DND-41 (cell line): Measurements from ENCODE around the gene UPK1B.

Source experiments
- ATAC-seq: fragments of 200-7000 bp; cut with Tn5 transposase; 3 replicates; pipeline ENCODE4 v1.9.1; 2021; ENCODE audit warnings: low read depth; ENCODE audit not compliant: insufficient read depth
- DNase-seq: peaks from one replicate; pipeline ENCODE4 v3.0.0-alpha.2; 2020
- H2AFZ ChIP-seq: 2 replicates; pipeline ENCODE4 v1.6.0; 2012; ENCODE audit warnings: low read depth, low read length
- H3K27ac ChIP-seq: 2 replicates; pipeline ENCODE4 v1.5.1; 2012; ENCODE audit warnings: low read length, inconsistent platforms
- H3K27me3 ChIP-seq: fragments of 200-600 bp; sonication (generic); 2 replicates; pipeline ENCODE4 v1.6.0; 2012; ENCODE audit warnings: low read length, mild to moderate bottlenecking, inconsistent platforms; ENCODE audit not compliant: insufficient read depth, poor library complexity
- H3K36me3 ChIP-seq: 2 replicates; pipeline ENCODE4 v1.5.1; 2012; ENCODE audit warnings: low read length, inconsistent platforms; ENCODE audit not compliant: insufficient read depth
- H3K4me1 ChIP-seq: 2 replicates; pipeline ENCODE4 v1.5.1; 2012; ENCODE audit warnings: mild to moderate bottlenecking, low read length; ENCODE audit not compliant: insufficient read depth
- H3K4me2 ChIP-seq: 2 replicates; pipeline ENCODE4 v1.6.0; 2012; ENCODE audit warnings: mild to moderate bottlenecking, moderate library complexity, low read length, inconsistent platforms; ENCODE audit not compliant: insufficient read depth
- H3K4me3 ChIP-seq, 2 experiments: fragments of 200-600 bp in 1 of 2; shearing (Covaris generic) in 1 of 2; 2 replicates each; pipeline ENCODE4 v1.5.1; 2012 to 2016; ENCODE audit warnings: inconsistent platforms in 2 of 2, low read length in 2 of 2, mild to moderate bottlenecking in 2 of 2, low read depth in 1 of 2, moderate library complexity in 1 of 2
- H3K79me2 ChIP-seq: 2 replicates; pipeline ENCODE4 v1.6.0; 2012; ENCODE audit warnings: low read length, inconsistent platforms; ENCODE audit not compliant: insufficient read depth
- H3K9ac ChIP-seq: 2 replicates; pipeline ENCODE4 v1.6.0; 2012; ENCODE audit warnings: low read depth, mild to moderate bottlenecking, inconsistent platforms, low read length, moderate library complexity
- H3K9me3 ChIP-seq: 2 replicates; pipeline ENCODE4 v1.5.1; 2012; ENCODE audit warnings: low read length, moderate library complexity, mild to moderate bottlenecking, inconsistent platforms; ENCODE audit not compliant: insufficient read depth, severe bottlenecking
- H4K20me1 ChIP-seq: 2 replicates; pipeline ENCODE4 v1.6.0; 2012; ENCODE audit warnings: low read length; ENCODE audit not compliant: insufficient read depth
- EZH2 ChIP-seq: IDR thresholded peaks from 3 replicates; pipeline ENCODE4 v1.6.1; 2012; ENCODE audit warnings: borderline replicate concordance, low read depth, mild to moderate bottlenecking, moderate library complexity, low read length, inconsistent platforms; ENCODE audit not compliant: severe bottlenecking
- TF ChIP-seq, protein P1 (sequence below): IDR thresholded peaks from 2 replicates; pipeline ENCODE4 v1.5.1; 2012; ENCODE audit warnings: borderline replicate concordance, low read length, moderate library complexity, mild to moderate bottlenecking; ENCODE audit not compliant: poor library complexity, severe bottlenecking; ENCODE audit errors: extremely low read depth

UPK1B gene

DNA sequence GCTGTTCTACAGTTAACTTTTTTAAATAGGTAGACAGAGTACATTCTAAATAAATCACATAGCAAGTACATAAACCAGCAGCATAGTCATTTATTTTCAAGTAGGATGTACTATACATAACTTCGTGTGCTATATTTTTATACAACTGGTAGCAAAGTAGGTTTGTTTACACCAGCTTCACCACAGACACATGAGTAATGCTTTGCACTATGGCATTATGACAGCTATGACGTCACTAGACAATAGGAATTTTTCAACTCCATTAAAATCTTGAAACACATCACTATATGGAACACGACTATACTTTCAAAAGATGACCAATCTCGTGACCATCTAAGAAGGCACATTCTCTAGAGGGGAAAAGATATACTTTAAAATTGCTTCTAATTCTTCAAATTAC is 23.9 kb upstream of the UPK1B start:
- ATAC-seq: no peak
- Histone ChIP-seq H2AFZ (no peak overlapping the region), H3K9me3 (no peaks in the 10 kb centered on the region), H3K9ac (no peak overlapping the region), H3K4me2 (no peak overlapping the region), H3K27ac (no peak overlapping the region), H3K4me3 (no peak overlapping the region), H4K20me1 (no peaks in the 10 kb centered on the region), H3K36me3 (no peaks in the 10 kb centered on the region), H3K79me2 (no peaks in the 10 kb centered on the region), H3K27me3 (no peaks in the 10 kb centered on the region), H3K4me1 (no peaks in the 10 kb centered on the region)
- no peak for TF ChIP-seq EZH2
- TF ChIP-seq, protein P1, sequence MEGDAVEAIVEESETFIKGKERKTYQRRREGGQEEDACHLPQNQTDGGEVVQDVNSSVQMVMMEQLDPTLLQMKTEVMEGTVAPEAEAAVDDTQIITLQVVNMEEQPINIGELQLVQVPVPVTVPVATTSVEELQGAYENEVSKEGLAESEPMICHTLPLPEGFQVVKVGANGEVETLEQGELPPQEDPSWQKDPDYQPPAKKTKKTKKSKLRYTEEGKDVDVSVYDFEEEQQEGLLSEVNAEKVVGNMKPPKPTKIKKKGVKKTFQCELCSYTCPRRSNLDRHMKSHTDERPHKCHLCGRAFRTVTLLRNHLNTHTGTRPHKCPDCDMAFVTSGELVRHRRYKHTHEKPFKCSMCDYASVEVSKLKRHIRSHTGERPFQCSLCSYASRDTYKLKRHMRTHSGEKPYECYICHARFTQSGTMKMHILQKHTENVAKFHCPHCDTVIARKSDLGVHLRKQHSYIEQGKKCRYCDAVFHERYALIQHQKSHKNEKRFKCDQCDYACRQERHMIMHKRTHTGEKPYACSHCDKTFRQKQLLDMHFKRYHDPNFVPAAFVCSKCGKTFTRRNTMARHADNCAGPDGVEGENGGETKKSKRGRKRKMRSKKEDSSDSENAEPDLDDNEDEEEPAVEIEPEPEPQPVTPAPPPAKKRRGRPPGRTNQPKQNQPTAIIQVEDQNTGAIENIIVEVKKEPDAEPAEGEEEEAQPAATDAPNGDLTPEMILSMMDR: no peak
- no peak for DNase-seq

DNA sequence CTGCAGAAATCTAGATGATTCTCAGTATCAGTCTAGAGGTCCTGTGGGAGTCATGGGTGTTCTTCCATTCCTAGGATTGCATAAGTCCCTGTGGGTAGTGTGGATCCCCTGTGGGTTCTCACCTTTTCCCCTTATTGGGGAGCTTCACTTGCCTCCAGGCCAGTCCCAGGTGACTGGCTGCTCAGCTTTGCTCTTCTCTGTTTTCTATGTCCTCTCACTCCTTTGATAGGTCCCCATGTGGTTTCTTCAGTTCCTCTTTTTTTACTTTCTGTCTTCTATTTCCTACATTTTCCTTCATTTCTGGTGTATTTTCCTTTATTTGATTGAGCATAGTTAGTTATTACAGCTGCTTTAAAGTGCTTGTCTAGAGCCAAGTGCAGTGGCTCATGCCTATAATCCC is 16.5 kb upstream of the UPK1B start:
- Histone ChIP-seq H3K4me2 (no peak overlapping the region), H3K36me3 (no peaks in the 10 kb centered on the region), H4K20me1 (no peaks in the 10 kb centered on the region), H3K9ac (no peak overlapping the region), H3K27me3 (peaks cover 2% of the 10 kb centered on the region), H3K79me2 (no peaks in the 10 kb centered on the region), H3K27ac (no peak overlapping the region), H2AFZ (no peak overlapping the region), H3K4me1 (no peaks in the 10 kb centered on the region), H3K4me3 (no peak overlapping the region), H3K9me3 (no peaks in the 10 kb centered on the region)
- ATAC-seq: no peak
- TF ChIP-seq, protein P1: no peak
- TF ChIP-seq EZH2: no peak
- DNase-seq: no peak

DNA sequence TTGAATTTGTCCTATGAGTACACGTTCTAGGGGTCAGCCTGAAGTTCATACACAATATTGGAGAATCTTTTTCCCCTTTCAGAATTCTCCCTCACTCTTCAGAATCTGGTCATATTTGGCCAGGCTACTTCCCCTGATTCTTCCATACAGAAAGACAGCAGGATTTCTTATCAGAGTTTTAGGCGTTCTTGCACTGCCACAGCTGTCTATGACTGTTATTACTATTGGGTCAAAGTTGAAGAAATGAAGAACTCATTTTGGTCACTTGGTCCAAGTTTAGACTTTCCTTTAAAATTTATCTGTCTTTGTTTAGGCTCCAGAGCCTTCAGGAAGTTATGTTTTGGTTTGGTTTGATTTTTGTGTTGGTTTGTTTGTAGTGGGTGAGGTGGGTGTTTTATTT is 15.4 kb upstream of the UPK1B start:
- peaks cover 2% of the 10 kb centered on the region for H3K27me3 ChIP-seq
- H3K27ac ChIP-seq: no peak overlapping the region
- no peaks in the 10 kb centered on the region for H3K4me1 ChIP-seq
- H3K9ac ChIP-seq: no peak overlapping the region
- H3K4me2 ChIP-seq: no peak overlapping the region
- no peak for DNase-seq
- H2AFZ ChIP-seq: no peak overlapping the region
- ATAC-seq: no peak
- H3K4me3 ChIP-seq: no peak overlapping the region
- H4K20me1 ChIP-seq: no peaks in the 10 kb centered on the region
- no peak for TF ChIP-seq EZH2
- TF ChIP-seq, protein P1: no peak
- no peaks in the 10 kb centered on the region for H3K79me2 ChIP-seq
- no peaks in the 10 kb centered on the region for H3K9me3 ChIP-seq
- no peaks in the 10 kb centered on the region for H3K36me3 ChIP-seq

DNA sequence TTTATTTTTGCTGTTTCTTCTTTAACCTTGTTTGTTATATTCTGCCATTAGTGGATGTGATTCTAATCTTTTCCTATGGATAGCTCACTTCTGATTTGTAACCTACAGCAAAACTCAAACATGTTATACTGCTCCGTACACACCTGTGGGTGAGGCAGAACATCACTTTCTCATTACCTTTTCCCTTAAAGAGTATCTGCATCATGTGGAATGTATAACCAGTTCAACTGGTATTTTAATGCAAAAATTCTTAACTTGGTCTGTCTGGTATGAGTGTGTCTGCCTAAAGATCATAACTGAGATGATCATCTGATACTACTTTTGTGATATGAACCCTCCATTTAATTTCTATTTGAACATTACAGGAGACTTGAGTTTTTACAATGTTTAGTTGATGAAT is 13.0 kb upstream of the UPK1B start:
- Histone ChIP-seq H2AFZ (no peak overlapping the region), H3K4me3 (no peak overlapping the region), H3K27ac (no peak overlapping the region), H3K36me3 (no peaks in the 10 kb centered on the region), H4K20me1 (no peaks in the 10 kb centered on the region), H3K9me3 (no peaks in the 10 kb centered on the region), H3K4me1 (no peaks in the 10 kb centered on the region), H3K4me2 (no peak overlapping the region), H3K79me2 (no peaks in the 10 kb centered on the region), H3K9ac (no peak overlapping the region), H3K27me3 (peaks cover 2% of the 10 kb centered on the region)
- TF ChIP-seq, protein P1: no peak
- no peak for TF ChIP-seq EZH2
- DNase-seq (no peak), ATAC-seq (no peak)
